Activated B cell treated with CpG ODN at 0.5 μM for 24 hours (primary cell): ENCODE measurements around the gene TRAF7. TPM values are rescaled to one million over a fixed set of nuclear protein-coding genes. Genes with fewer than 3 reads are reported as not detected.
A peak's percentile ranks its signal among the peaks of the same experiment; 100 is the strongest.

ENCODE experiments used
- ATAC-seq: fragments of 200-7000 bp; cut with Tn5 transposase; one replicate; pipeline ENCODE4 v1.10.0; 2021; ENCODE audit warnings: low read depth, mild to moderate bottlenecking, moderate library complexity
- CTCF ChIA-PET: fragments of 350-600 bp; sonication (Branson Sonifier 250); formaldehyde crosslinking; loops from one replicate; lab custom pipeline; 2021; ENCODE audit warnings: antibody characterized with exemption; lab: Charles Lee
- POLR2A ChIA-PET: fragments of 350-600 bp; sonication (Branson Sonifier 250); formaldehyde crosslinking; loops from one replicate; lab custom pipeline; 2021; ENCODE audit warnings: antibody characterized with exemption; lab: Charles Lee
- DNase-seq: peaks from one replicate; pipeline ENCODE4 v3.0.0; 2022
- H3K27ac Mint-ChIP-seq: one replicate; pipeline ENCODE4 v1.8.0; 2020; ENCODE audit warnings: mixed read lengths
- H3K27me3 Mint-ChIP-seq: one replicate; pipeline ENCODE4 v1.8.0; 2021; ENCODE audit warnings: mixed read lengths
- H3K36me3 Mint-ChIP-seq: one replicate; pipeline ENCODE4 v1.8.0; 2021; ENCODE audit warnings: low read depth, mixed read lengths
- H3K4me1 Mint-ChIP-seq: one replicate; pipeline ENCODE4 v1.8.0; 2021; ENCODE audit warnings: mixed read lengths
- H3K4me3 Mint-ChIP-seq: one replicate; pipeline ENCODE4 v1.8.0; 2020; ENCODE audit warnings: mild to moderate bottlenecking, mixed read lengths
- H3K9me3 Mint-ChIP-seq: one replicate; pipeline ENCODE4 v1.8.0; 2020; ENCODE audit warnings: mixed read lengths
- CTCF ChIP-seq: fragments of 200-600 bp; IDR thresholded peaks from one replicate; pipeline ENCODE4 v1.8.0; 2022; ENCODE audit warnings: antibody characterized with exemption, mild to moderate bottlenecking
- intact Hi-C: fragments of 100-400 bp; cut with micrococcal nuclease; formaldehyde crosslinking; loops from one replicate; pipeline ENCODE4 v1.15.1; 2024
- total RNA-seq: library from RNA; stranded (reverse); gene quantifications from 2 replicates; pipeline ENCODE4 v1.2.3, GENCODE V29; 2022

The TRAF7 gene
- total RNA-seq, 1 donor from 2014 or later: 72.7 TPM

- no peak for TF ChIP-seq CTCF
- POLR2A ChIA-PET: no interaction called here
- intact Hi-C loops: no loop called here
- DNase-seq: no peak
- H3K9me3 Mint-ChIP-seq: no peaks in the 10 kb centered on the region
- ATAC-seq: no peak
- H3K4me3 Mint-ChIP-seq: peak overlapping the region; percentile 69
- CTCF ChIA-PET: no interaction called here
- H3K27me3 Mint-ChIP-seq: no peaks in the 10 kb centered on the region
- H3K27ac Mint-ChIP-seq: no peak overlapping the region
- H3K4me1 Mint-ChIP-seq: peaks cover 16% of the 10 kb centered on the region
- peaks cover 16% of the 10 kb centered on the region for H3K36me3 Mint-ChIP-seq
Observed at GRCh38 chr16:2212362-2213324, 57.1 kb downstream of the TRAF7 start.

GRCh38 chr16:2213817-2214718 is 58.5 kb downstream of the TRAF7 start:
- Mint-ChIP-seq H3K4me3 (peak overlapping the region; percentile 69), H3K27me3 (no peaks in the 10 kb centered on the region), H3K36me3 (peaks cover 5% of the 10 kb centered on the region), H3K27ac (no peak overlapping the region), H3K9me3 (no peaks in the 10 kb centered on the region), H3K4me1 (peaks cover 14% of the 10 kb centered on the region)
- DNase-seq (no peak), ATAC-seq (no peak)
- no peak for TF ChIP-seq CTCF
- CTCF ChIA-PET: interaction anchor here (1.0 kb wide), 2 partner anchors 20 to 38 kb away, joined by 3 to 4 read pairs; partner anchors contain the start of gene ECI1
- intact Hi-C loops: no loop called here
- POLR2A ChIA-PET: interaction anchor here (0.5 to 3.4 kb wide), 11 partner anchors 9 to 1832 kb away, joined by 3 to 38 read pairs (median 4); partner anchors contain the start of genes ECI1, MLST8, RPS2 and SYNGR3

- intact Hi-C loops: no loop called here
- ATAC-seq: peak; percentile 95
- POLR2A ChIA-PET: interaction anchor here (0.5 to 3.4 kb wide), 10 partner anchors 10 to 1832 kb away, joined by 3 to 38 read pairs (median 4); partner anchors contain the start of genes ECI1, MLST8, RPS2 and SYNGR3
- Mint-ChIP-seq H3K4me3 (peak within 1 kb of the TSS; percentile 87), H3K27me3 (no peaks in the 10 kb centered on the region), H3K9me3 (no peaks in the 10 kb centered on the region), H3K27ac (peak within 1 kb of the TSS; percentile 87), H3K36me3 (peaks cover 3% of the 10 kb centered on the region), H3K4me1 (peaks cover 14% of the 10 kb centered on the region)
- no peak for DNase-seq
- CTCF ChIA-PET: interaction anchor here (1.0 kb wide), 2 partner anchors 20 to 37 kb away, joined by 3 to 4 read pairs; partner anchors contain the start of gene ECI1
- no peak for TF ChIP-seq CTCF
Observed at GRCh38 chr16:2214719-2214968, 59.1 kb downstream of the TRAF7 start, which contains the start of gene PGP. Gene PGP, minus strand, starts transcription at chr16:2214840. Its CDS starts 63 bp downstream, at chr16:2214777.

- POLR2A ChIA-PET: interaction anchor here (1.4 to 3.4 kb wide), 3 partner anchors 11 to 61 kb away, joined by 7 to 38 read pairs (median 11); partner anchors contain the start of genes ECI1, MLST8 and TRAF7
- DNase-seq: no peak
- CTCF ChIA-PET: no interaction called here
- ATAC-seq: no peak
- no peak overlapping the region for H3K4me3 Mint-ChIP-seq
- TF ChIP-seq CTCF: no peak
- H3K36me3 Mint-ChIP-seq: no peaks in the 10 kb centered on the region
- H3K4me1 Mint-ChIP-seq: peaks cover 14% of the 10 kb centered on the region
- H3K27me3 Mint-ChIP-seq: no peaks in the 10 kb centered on the region
- no peaks in the 10 kb centered on the region for H3K9me3 Mint-ChIP-seq
- intact Hi-C loops: no loop called here
- no peak overlapping the region for H3K27ac Mint-ChIP-seq
Observed at GRCh38 chr16:2216330-2216729, 60.7 kb downstream of the TRAF7 start.
